Hepatic stellate cell (primary cell): ENCODE data around the gene ART5.

ENCODE experiments used
- DNase-seq: peaks from one replicate; pipeline ENCODE4 v3.0.0; 2011; ENCODE audit warnings: low spot score

ART5 gene, protein sequence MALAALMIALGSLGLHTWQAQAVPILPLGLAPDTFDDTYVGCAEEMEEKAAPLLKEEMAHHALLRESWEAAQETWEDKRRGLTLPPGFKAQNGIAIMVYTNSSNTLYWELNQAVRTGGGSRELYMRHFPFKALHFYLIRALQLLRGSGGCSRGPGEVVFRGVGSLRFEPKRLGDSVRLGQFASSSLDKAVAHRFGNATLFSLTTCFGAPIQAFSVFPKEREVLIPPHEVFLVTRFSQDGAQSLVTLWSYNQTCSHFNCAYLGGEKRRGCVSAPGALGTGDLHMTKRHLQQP

DNA sequence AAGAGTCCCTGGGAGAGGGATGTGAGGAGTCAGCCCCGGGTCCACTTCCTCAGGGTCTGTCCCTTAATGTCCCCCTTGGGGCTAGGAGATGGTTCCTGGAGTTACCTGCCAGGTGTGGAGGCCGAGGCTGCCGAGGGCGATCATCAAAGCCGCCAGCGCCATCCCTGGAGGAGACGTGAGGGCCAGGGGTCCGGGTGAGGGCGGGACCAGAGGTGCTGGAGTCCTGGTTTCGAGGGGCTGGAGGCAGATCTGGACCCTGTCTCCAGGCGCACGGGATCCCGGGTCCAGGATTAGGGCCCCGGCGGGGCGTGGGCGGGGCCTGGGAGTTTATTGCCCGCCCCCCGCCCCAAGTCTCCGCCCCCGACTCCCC is at the start of gene ART5:
TSS of gene ART5 (minus strand) at position 292 of the 370 bp plus-strand sequence. CDS start at position 162, 130 bp downstream.
- no peak for DNase-seq

DNA sequence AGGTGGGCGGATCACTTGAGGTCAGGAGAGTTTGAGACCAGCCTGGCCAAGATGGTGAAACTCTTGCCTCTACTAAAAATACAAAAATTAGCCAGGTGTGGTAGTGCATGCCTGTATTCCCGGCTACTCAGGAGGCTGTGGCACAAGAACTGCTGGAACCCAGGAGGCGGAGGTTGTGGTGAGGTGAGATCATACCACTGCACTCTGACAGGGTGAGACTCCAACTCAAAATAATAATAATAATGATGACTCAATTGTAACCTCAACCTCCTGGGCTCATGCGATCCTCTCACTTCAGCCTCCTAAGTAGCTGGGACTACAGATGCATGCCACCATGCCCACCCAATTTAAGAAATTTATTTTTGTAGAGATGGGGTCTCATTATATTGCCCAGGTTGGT is 45.0 kb upstream of the ART5 start:
- no peak for DNase-seq

DNA sequence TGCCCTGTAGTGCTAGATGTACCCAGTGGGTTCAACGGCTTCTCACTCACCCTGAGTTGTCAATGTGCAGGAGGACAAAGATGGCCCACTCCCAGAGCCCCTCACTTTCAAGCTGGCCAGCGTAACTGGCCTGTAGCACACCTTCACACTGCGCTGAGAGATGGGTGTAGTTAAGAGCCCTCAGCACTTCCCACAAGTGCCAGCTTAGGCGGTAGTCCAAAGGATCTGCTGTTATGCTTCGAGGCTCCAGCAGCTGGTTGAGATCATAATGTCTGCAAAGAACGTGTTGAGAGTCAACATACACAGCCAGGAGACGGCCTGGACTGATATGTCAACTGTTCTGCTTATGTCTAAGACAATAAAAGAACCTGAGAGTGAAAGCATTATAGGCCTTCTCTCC is 44.1 kb upstream of the ART5 start:
- DNase-seq = no peak

DNA sequence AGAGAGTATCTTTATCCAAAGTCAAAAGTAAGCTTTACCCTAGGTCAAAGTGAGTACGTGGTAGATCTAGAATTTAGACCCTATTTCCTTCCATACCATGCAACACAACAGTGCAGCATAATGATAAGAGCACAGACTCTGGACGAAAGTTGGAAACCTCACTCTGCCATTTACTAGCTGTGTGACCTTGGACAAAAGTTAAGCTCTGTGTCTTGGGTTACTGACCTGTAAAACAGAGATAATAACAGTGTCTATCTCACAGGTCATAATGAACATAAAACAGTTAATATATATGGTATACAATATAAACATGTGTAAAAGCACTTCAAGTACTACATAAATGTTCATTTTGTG is 43.0 kb upstream of the ART5 start:
- DNase-seq = no peak

DNA sequence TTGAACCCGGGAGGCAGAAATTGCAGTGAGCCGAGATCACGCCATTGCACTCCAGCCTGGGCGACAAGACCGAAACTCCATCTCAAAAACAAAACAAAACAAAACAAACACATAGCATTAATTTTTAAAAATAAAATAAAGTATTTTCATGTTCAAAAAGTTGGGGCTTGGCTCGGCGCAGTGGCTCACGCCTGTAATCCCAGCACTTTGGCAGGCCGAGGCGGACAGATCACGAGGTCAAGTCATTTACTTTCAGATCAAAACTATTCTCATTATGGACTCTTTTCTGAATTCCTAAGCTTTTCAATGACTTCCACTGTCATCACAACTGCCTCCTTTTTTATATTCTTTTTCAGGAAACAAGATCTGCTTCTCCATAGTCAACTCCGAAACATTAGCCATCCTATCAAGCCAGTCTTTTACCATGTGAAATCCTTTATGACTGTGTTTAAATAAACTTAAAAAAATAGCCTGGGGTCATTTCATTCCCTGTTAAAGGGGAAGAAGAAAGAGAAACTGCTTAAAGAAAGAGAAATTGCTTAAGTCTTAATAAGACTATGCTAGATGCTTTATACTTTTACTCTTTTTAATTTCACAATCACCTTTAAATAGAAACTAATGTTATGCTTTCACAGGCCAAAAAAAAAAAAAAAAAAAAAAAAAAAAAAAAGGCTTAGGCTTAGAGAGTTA is 42.5 kb upstream of the ART5 start:
- no peak for DNase-seq

DNA sequence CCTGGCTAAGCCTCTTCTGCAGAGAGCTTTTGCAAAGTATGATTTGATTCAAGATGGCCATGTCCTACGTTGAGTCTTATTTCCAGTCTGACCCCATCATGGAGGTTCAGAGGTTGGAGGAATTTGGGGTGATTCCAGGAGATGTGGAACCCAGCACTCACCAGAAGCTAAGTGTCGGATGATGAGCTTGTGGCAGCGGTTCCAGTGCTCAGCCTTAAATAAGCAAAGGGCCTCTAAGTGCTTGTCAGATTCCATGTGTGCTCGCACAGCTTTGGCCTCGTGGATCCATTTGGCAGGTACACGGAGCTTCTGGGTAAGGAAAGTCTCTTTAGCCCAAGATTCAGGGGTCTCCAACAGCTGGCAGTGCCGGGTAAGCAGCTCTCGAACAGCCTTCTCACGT is 41.2 kb upstream of the ART5 start:
- no peak for DNase-seq

DNA sequence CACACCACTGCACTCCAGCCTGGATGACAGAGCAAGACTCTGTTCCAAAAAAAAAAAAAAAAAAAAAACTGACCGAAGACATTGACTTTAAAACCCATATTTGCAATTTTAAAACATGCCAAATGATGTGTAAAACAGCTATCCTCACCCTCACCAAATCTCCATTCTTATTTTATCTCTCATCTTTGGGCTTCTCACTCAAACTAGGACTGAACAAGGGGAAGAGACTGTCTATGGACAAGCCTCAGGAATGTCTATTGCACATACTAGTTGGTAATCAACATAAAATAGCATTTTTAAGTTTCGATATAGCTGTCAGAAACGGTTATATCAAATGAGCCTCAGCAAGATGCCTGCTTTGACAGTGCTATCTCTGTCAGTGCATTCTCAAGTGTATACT is 37.3 kb upstream of the ART5 start:
- DNase-seq = no peak

DNA sequence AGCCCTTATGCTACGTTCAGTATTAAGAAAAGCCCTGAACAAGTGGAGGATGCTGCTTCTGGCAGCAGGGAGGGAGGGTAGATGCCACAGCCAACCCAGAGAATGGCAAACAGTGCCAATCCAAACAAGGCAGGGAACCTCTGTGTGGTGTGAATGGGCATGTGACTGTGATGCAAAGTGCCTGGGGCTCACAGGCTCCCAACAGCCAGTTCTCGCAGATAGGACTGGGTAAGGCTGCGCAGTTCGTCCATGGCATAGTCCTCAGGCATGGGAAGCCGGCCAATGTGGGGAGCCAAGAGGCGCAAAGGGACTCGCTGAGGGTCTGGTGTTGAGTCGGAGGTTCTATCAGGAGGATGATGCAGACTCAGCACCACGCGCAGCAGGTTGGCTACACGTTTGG is 34.2 kb upstream of the ART5 start:
- DNase-seq = no peak

DNA sequence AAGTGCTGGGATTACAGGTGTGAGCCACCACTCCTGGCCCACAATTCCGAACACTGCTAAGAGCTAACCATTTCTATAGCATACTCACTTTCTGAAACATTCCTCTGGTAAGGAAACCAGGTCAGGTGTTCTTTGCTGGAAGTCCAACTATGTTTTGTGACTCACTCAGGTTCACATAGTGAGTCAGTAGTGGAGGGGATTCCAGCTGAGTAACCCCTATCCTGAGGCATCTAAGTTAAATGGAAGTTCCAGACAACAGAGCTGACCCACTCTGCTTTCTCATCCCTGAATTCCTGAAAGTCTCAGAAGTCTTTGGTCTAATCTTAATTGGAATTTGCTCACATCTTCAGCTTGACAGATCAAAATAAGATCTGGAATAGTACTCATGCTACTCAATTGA is 32.4 kb upstream of the ART5 start:
- DNase-seq = no peak

DNA sequence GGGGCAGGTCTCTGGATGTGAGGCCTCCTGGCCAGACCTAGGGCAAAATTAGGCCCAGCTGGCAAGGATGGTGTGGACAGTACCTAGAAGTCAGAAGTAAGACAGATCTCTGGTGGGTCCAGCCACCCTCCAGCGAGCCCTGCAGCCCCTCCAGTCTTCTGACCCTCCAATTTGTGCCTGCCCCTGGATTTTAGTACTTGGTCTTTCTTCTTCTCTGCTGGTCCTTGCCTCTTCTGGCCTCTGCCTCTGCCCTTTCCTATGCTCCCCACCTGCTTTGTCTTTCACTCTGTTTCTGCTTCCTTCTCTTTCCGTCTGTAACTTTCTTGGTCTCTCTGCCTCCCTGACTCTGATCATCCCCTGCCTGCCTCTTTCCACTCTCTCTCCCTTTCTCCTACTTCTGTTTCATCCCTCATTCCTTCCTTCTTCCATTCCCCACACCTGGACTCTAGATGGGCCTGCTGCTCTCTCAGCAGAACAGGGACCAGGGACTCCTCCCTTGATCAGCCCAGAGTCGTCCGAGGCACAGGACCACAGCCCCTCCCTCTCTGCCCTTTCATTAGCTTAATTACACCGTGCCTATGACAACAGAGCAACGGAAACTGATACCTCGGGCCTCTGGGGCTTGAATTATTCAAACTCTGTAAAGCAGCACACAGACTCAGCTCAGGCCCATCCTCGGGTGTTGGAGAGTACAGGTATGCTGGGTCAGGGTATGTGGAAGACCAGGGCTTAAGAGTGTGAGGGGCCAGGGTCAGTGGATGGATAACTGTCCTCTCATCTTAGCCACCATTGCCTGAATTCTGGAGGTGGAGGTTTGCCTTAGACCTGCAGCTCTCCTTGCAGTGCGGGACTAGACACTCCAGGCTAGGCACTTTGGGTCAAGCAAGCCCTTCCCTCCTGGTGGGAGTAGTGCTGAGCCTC is 29.8 kb upstream of the ART5 start, which contains the start of gene CHRNA10:
TSS of gene CHRNA10 (minus strand) at position 51 of the 921 bp plus-strand sequence. CDS start 72 bp downstream, outside the sequence.
- no peak for DNase-seq

DNA sequence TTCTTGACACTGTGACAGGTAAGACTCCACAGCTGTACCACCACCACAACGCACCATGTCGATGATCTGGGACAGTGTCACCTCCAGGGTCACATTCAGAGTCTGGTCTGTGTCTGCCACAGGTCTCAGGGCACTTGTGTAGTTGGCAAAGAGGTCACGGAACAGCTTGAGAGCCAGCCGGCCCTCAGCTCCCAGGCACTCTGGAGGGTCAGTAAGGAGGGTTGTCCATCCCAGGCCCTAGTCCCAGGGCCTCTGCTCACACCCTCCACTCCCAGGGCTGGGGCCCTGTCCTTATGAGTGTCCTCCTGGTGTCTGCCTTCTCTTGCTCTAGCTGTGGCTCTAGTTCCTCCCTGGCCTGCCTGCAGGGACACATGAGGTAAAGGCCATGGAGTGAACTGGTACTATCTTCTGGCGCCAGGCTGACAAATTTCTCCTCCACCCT is 28.0 kb upstream of the ART5 start:
- no peak for DNase-seq

DNA sequence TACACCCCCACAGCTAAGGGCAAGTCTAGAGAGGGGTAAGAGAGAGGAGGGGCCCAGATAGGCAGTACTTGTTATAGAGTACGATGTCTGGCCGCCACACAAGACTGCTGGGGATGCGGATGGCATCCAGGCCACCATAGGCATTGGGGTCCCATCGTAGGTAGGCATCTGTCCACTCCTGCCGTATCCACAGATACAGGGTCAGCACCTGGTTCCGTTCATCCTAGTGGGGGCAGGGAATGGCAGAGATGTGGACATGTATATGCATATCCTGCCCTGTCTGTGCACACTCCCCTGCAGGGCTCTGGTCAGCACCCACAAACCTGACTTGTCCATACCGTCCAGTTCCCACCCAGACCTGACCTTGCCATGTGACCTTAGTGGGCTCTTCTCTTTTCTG is 27.3 kb upstream of the ART5 start:
- no peak for DNase-seq

DNA sequence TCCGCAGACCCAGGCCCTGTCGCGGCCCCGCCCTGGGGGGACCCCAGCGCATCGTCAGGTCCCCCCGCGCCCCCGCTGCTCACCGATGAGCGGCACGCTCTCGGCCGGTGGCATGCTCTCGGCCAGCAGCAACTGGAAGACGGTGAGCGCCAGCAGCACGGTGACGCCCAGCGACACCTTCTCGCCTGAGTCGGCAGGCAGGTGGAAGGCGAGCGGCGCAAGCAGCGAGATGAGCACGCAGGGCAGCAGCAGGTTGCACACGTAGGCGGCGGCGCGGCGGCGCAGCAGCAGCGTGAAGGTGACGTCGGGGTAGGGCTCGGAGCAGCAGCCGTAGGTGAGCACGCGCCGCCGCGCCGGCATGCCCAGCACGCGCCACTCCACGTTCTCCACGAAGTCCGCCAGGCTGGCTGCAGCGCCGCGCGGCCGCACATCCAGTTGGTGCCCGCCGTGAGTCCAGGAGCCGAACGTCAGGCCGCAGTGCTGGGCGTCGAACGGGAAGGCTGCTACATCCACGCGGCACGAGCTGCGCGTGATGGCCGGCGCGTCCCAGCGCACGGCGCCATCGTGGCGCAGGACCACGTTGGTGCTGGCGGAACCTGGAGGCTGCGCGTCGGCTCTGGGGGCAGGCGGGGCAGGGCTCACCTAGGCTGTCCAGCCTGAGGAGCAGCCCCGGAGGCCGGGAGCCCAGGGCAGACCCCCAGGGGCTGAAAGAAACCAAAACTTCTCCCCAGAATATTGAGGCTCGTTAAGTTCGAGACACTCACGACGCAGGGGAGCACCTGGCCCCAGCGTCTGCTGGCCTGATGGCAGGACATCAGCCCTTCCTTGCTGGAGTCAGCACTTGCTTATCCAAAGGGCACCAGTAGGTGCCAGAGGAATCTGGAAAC is 25.6 kb upstream of the ART5 start:
- no peak for DNase-seq

DNA sequence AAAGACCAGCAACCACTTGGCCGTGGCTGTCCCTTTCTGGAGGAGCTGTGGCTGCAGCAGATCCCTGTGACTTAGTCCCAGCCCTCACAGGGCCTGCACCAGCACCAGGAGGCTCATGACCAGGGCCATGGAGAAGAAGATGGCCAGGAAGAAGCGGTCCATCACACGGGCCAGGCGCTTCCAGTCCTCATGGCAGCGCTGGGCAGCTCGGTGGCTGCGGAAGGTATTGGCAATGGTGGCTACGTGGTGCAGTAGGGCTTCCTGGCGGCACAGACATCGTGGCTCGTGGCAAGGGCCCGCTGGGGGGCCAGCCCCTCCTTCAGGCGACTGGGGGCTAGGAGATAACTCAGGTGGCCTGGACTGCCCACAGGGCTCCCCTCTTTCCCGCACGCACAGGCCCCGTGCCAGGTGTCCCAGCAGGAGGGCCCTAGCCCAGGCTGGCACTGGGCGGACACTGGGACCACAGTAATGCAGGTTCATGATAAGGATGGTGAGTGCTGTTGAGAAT is 24.3 kb upstream of the ART5 start:
- DNase-seq = no peak

DNA sequence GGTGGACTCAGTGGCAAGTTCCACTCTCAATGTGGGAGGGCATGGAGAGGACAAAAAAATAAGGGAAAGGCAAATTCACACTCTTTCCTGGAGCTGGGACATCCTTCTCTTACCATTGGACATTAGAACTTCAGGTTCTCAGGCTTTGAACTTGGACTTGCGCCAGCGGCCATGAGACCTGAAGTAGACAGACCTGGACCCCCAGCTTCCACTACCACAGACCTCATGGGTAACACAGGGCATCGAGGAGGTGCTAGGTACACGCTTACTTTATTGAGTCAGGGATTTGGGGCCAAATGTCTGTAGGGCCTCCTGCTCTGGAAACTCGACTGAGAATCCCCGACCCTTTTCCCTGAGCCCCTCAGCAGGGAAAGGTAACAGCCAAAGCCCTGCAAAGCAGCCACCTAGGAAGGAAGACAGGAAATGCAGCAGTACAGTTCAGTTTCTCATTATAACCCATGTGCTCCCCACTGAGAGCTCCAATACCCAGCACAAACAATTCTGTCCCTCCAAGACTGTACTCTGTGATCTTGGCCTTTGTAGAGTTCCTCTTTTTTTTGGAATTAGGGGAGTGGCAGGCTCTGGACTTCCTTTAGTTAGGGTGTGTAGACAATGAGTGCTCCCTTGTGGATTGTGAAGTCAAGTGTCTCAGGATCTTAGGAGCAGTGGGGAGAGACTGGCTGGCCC is 23.7 kb upstream of the ART5 start:
- no peak for DNase-seq

DNA sequence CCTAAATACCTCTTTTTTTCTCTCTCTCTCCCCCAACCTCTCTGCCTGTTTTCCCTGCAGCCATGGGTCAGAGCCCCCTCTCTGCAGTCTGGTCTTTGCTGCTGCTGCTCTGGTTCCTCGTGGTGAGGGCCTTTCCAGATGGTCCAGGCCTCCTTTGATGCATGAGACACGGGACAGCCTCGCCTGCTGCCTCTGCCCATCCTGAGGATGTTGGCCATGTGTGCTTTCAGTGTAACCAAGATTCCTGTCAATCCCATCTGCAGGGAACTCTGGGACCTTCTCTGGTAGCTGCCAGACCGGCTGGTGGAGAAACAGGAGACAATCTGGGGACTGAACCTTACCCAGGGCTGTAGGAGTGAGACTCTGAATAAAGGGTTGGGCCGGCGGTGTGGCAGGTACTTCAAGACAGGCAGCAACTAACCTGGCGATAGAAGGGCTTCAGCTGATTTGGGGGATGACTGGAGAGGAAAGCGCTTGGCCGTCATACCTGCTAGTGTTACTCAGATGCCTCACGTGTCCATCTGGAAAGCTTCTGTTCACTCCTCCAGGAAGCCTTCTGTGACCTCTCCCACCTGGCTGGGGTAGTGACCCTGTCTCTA is 22.3 kb upstream of the ART5 start:
- DNase-seq = no peak

DNA sequence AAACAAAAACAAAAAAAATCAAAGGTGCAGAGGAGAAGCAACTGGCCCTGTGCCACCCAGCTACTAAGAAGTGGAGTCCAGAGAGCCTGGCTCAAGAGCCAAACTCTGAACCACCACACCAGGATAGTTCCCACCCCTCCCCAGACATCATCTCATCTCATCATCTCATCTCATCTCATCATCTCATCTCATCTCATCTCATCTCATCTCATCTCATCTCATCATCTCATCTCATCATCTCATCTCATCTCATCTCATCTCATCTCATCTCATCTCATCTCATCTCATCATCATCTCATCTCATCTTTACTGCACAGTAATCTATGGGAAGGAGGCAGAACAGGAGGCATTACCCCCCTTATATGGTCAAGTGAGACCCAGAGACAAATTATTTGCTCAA is 21.1 kb upstream of the ART5 start:
- DNase-seq = no peak

DNA sequence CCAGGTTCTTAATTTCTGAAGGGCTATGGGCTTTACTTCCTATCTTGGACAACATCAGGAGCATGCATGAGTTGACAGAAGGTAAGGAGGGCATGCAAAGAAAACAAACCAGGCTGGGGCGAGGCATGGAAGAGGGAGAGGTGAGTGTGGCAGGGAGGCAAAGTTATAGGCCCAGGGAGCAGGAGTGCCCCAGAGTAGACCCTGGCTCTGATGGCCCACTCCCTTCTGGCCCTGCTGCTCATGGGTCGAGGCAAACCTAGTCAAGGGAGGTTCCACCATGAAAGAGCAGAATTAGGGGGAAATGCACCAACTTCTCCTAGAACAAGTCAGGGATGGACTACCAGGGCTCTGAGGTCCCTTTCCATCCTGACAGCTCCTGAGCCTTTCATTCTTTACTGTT is 19.2 kb upstream of the ART5 start:
- no peak for DNase-seq

DNA sequence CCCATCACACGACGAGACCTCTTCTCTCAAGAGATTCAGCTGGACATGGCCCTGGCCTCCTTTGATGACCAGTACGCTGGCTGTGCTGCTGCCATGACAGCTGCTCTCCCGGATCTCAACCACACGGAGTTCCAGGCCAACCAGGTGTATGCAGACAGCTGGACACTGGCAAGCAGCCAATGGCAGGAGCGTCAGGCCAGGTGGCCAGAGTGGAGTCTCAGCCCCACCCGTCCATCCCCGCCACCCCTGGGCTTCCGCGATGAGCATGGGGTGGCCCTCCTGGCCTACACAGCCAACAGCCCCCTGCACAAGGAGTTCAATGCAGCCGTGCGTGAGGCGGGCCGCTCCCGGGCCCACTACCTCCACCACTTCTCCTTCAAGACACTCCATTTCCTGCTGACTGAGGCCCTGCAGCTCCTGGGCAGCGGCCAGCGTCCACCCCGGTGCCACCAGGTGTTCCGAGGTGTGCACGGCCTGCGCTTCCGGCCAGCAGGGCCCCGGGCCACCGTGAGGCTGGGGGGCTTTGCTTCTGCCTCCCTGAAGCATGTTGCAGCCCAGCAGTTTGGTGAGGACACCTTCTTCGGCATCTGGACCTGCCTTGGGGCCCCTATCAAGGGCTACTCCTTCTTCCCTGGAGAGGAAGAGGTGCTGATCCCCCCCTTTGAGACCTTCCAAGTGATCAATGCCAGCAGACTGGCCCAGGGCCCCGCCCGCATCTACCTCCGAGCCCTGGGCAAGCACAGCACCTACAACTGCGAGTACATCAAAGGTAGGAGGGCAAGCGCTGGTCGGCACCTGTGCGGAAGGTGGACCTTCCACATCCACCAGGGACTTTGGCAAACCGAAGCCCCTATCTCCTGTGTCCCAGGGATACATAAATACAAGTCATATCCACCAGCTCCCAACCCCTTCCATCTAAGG is 18.1 kb upstream of the ART5 start:
- no peak for DNase-seq
